Liver (tissue), 9 donors: ENCODE data around the gene CRB2. TPM values are rescaled to one million over a fixed set of nuclear protein-coding genes. Genes with fewer than 3 reads are reported as not detected.

ENCODE experiments used
- DNase-seq: peaks from one replicate; pipeline ENCODE4 v3.0.0-alpha.2; 2017; ENCODE audit warnings: low spot score
- H3K27ac ChIP-seq, 2 donors: one replicate each; pipeline ENCODE4 v1.7.0; 2013; ENCODE audit warnings: inconsistent platforms in 2 of 2, low read length in 2 of 2, control low read depth in 1 of 2, low read depth in 1 of 2, mild to moderate bottlenecking in 1 of 2
- H3K27me3 ChIP-seq, 4 donors: one replicate each; pipeline versions ENCODE4 v1.6.1 to v1.7.0; 2013; ENCODE audit warnings: low read length in 3 of 4, inconsistent platforms in 1 of 4, mild to moderate bottlenecking in 1 of 4, moderate library complexity in 1 of 4; ENCODE audit not compliant: control insufficient read depth in 4 of 4, insufficient read depth in 4 of 4
- H3K36me3 ChIP-seq, 4 donors: one replicate each; pipeline versions ENCODE4 v1.6.1 to v1.7.0; 2013; ENCODE audit warnings: low read length in 3 of 4, mild to moderate bottlenecking in 3 of 4, low read depth in 1 of 4, moderate library complexity in 1 of 4; ENCODE audit not compliant: control insufficient read depth in 4 of 4, insufficient read depth in 3 of 4
- H3K4me1 ChIP-seq, 4 donors: one replicate each; pipeline versions ENCODE4 v1.6.1 to v1.7.0; 2013; ENCODE audit warnings: low read length in 3 of 4, mild to moderate bottlenecking in 3 of 4, moderate library complexity in 1 of 4; ENCODE audit not compliant: control insufficient read depth in 4 of 4, insufficient read depth in 4 of 4
- H3K4me3 ChIP-seq, 3 donors: one replicate each; pipeline versions ENCODE4 v1.6.1 to v1.7.0; 2013; ENCODE audit warnings: low read length in 3 of 3, control low read depth in 1 of 3, low read depth in 1 of 3, mild to moderate bottlenecking in 1 of 3
- H3K9ac ChIP-seq, 2 donors: one replicate each; pipeline ENCODE4 v1.7.0; 2013; ENCODE audit warnings: low read length in 2 of 2, mild to moderate bottlenecking in 2 of 2, moderate library complexity in 2 of 2, control low read depth in 1 of 2, low read depth in 1 of 2
- H3K9me3 ChIP-seq, 4 donors: one replicate each; pipeline versions ENCODE4 v1.6.1 to v1.7.0; 2013; ENCODE audit warnings: low read length in 3 of 4; ENCODE audit not compliant: control insufficient read depth in 4 of 4
- CTCF ChIP-seq: fragments of 150-350 bp; IDR thresholded peaks from 2 replicates; pipeline ENCODE4 v1.5.1; 2017; ENCODE audit warnings: improper control_type of control experiment, low read depth, low read length; ENCODE audit not compliant: missing input control
- FOXA1 ChIP-seq: IDR thresholded peaks from 2 replicates; pipeline ENCODE4 v1.6.1; 2016; ENCODE audit warnings: antibody characterized with exemption
- JUND ChIP-seq, 2 donors: IDR thresholded peaks; 2 replicates each; pipeline ENCODE4 v1.6.1; 2016; ENCODE audit warnings: antibody characterized with exemption in 2 of 2
- MAX ChIP-seq: IDR thresholded peaks from 2 replicates; pipeline ENCODE4 v1.6.1; 2016; ENCODE audit warnings: antibody characterized with exemption
- REST ChIP-seq: IDR thresholded peaks from 2 replicates; pipeline ENCODE4 v1.6.1; 2016; ENCODE audit warnings: antibody characterized with exemption, mild to moderate bottlenecking
- TAF1 ChIP-seq: conservative IDR thresholded peaks from 2 replicates; pipeline ENCODE4 v1.6.1; 2016; ENCODE audit warnings: antibody characterized with exemption, mild to moderate bottlenecking
- YY1 ChIP-seq: IDR thresholded peaks from 2 replicates; pipeline ENCODE4 v1.6.1; 2016; ENCODE audit warnings: antibody characterized with exemption, mild to moderate bottlenecking
- ZBTB33 ChIP-seq: IDR thresholded peaks from 2 replicates; pipeline ENCODE4 v1.6.1; 2016; ENCODE audit warnings: antibody characterized with exemption
- WGBS: extraction: QIAGEN DNeasy Blood & Tissue Kit; methylation state at CpG from one replicate; pipeline ENCODE4 v1.1.7; 2013; 5-methylcytosine and 5-hydroxymethylcytosine counted together
- polyA plus RNA-seq, 2 donors: library from polyadenylated mRNA; stranded (reverse) in 1 of 2; unstranded in 1 of 2; fragments of 200-250 nt in 1 of 2; fragments of >200 nt in 1 of 2; fragmentation: Nextera tagmentation in 1 of 2; extraction: Ambion mirVana in 1 of 2; gene quantifications; one replicate each; pipeline versions ENCODE4 v1.2.1 to v1.2.3, GENCODE V29; 2013 to 2015
- total RNA-seq, 2 donors: library from RNA; depleted of rRNA; stranded (reverse); fragments of >200 nt; gene quantifications; one replicate each; pipeline ENCODE4 v1.2.3, GENCODE V29; 2014
- donor health status: healthy.
- donor health status: healthy.
- donor health status: healthy.
- donor health status: healthy.
- donor health status: healthy.

CRB2 gene
- total and polyA plus RNA-seq, 4 donors = 1.7 TPM; not detected in 3

GRCh38 chr9:123322273-123323195 is 33.5 kb upstream of the CRB2 start:
- no peaks in the 10 kb centered on the region for H3K9me3 ChIP-seq
- DNase-seq = no peak
- TF ChIP-seq REST = no peak
- no peak for TF ChIP-seq TAF1
- no peak for TF ChIP-seq MAX
- no peak for TF ChIP-seq YY1
- no peak for TF ChIP-seq FOXA1
- TF ChIP-seq ZBTB33 = no peak
- TF ChIP-seq CTCF = no peak
- peaks cover 3 to 39% (median 24%) of the 10 kb centered on the region in 4 donors for H3K4me1 ChIP-seq
- 76% methylated on average over 11 of the region's 11 CpGs for WGBS
- H3K27me3 ChIP-seq = no peaks in the 10 kb centered on the region
- no peak overlapping the region for H3K4me3 ChIP-seq
- H3K36me3 ChIP-seq = no peaks in the 10 kb centered on the region
- H3K9ac ChIP-seq = no peak overlapping the region
- H3K27ac ChIP-seq = no peak overlapping the region

- no peak for TF ChIP-seq JUND (IDR thresholded peaks at IDR 0.05)
- Histone ChIP-seq H3K4me3 (no peak overlapping the region), H3K4me1 (peaks cover 3 to 33% (median 21%) of the 10 kb centered on the region in 4 donors), H3K36me3 (no peaks in the 10 kb centered on the region), H3K9ac (no peak overlapping the region), H3K27me3 (no peaks in the 10 kb centered on the region), H3K27ac (no peak overlapping the region), H3K9me3 (no peaks in the 10 kb centered on the region)
- WGBS = 89% methylated on average over 13 of the region's 13 CpGs
- no peak for DNase-seq
These were observed 32.6 kb upstream of the CRB2 start for GRCh38 chr9:123323196-123324013.
